ENCODE data around the gene SSTR5.
"Not testable (repeated sequence)": the region's sequence is repeated elsewhere in the genome, so short reads cannot be mapped to it uniquely, and the experiment has no call there.

SSTR5 gene

DNA sequence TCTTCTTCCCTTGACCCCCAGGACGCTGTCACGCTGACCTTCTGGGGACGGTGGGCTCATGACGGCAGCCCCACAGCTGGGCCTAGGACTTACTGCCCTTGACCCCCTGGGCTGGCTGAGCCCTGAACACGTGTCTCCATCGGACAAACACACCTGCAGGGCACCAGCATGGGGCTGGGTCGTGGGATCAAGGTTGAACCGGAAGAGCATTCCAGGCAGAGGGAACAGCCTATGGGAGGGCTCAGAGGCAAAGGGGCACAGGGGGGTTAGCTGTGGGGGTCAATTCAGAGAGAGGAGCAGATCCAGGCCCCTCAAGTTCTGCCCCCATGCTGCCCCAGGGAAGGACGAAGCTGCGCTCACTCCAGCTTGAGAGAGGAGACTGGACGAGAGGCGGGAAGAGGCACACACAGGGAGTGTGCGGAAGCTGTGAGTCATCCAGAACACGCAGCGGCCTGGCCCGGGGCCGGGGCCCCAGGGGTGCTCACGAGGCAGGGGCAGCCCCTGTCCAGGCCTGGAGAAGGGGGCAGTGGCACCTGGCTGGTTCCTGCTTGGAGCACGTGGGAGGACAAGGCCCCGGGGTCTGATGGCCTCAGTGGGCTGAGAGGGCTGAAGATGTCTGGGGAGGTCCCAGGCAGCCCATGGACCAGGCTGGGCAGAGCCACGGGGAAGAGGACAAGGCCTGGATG is 9.9 kb downstream of the SSTR5 start:
- no peaks in the 10 kb centered on the region for H3K4me1 ChIP-seq (ENCODE audit: insufficient read depth, low read length)
- TF ChIP-seq, protein P1, sequence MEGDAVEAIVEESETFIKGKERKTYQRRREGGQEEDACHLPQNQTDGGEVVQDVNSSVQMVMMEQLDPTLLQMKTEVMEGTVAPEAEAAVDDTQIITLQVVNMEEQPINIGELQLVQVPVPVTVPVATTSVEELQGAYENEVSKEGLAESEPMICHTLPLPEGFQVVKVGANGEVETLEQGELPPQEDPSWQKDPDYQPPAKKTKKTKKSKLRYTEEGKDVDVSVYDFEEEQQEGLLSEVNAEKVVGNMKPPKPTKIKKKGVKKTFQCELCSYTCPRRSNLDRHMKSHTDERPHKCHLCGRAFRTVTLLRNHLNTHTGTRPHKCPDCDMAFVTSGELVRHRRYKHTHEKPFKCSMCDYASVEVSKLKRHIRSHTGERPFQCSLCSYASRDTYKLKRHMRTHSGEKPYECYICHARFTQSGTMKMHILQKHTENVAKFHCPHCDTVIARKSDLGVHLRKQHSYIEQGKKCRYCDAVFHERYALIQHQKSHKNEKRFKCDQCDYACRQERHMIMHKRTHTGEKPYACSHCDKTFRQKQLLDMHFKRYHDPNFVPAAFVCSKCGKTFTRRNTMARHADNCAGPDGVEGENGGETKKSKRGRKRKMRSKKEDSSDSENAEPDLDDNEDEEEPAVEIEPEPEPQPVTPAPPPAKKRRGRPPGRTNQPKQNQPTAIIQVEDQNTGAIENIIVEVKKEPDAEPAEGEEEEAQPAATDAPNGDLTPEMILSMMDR (IDR thresholded peaks at IDR 0.05; ENCODE audit: borderline replicate concordance, extremely low read depth, low read length, poor library complexity, severe bottlenecking) = no peak
- no peak for TF ChIP-seq EZH2 (IDR thresholded peaks at IDR 0.05; ENCODE audit: borderline replicate concordance, low read depth, low read length, severe bottlenecking)
- no peaks in the 10 kb centered on the region for H4K20me1 ChIP-seq (ENCODE audit: insufficient read depth, low read length)
- ATAC-seq (ENCODE audit: insufficient read depth, low read depth) = no peak
- H3K9me3 ChIP-seq (ENCODE audit: insufficient read depth, low read length, severe bottlenecking) = peaks cover 13% of the 10 kb centered on the region
- no peaks in the 10 kb centered on the region for H3K36me3 ChIP-seq (ENCODE audit: insufficient read depth, low read length)
- no peak overlapping the region for H3K27ac ChIP-seq (ENCODE audit: low read length)
- no peak overlapping the region for H3K4me2 ChIP-seq (ENCODE audit: insufficient read depth, low read length)
- DNase-seq = no peak
- no peaks in the 10 kb centered on the region for H3K79me2 ChIP-seq (ENCODE audit: insufficient read depth, low read length)
- H2AFZ ChIP-seq (ENCODE audit: low read depth, low read length) = no peak overlapping the region
- no peaks in the 10 kb centered on the region for H3K27me3 ChIP-seq (ENCODE audit: insufficient read depth, low read length, poor library complexity)
- no peak overlapping the region for H3K9ac ChIP-seq (ENCODE audit: low read depth, low read length)
- no peak overlapping the region for H3K4me3 ChIP-seq (ENCODE audit: low read depth in 1 of 2, low read length in 2 of 2)

DNA sequence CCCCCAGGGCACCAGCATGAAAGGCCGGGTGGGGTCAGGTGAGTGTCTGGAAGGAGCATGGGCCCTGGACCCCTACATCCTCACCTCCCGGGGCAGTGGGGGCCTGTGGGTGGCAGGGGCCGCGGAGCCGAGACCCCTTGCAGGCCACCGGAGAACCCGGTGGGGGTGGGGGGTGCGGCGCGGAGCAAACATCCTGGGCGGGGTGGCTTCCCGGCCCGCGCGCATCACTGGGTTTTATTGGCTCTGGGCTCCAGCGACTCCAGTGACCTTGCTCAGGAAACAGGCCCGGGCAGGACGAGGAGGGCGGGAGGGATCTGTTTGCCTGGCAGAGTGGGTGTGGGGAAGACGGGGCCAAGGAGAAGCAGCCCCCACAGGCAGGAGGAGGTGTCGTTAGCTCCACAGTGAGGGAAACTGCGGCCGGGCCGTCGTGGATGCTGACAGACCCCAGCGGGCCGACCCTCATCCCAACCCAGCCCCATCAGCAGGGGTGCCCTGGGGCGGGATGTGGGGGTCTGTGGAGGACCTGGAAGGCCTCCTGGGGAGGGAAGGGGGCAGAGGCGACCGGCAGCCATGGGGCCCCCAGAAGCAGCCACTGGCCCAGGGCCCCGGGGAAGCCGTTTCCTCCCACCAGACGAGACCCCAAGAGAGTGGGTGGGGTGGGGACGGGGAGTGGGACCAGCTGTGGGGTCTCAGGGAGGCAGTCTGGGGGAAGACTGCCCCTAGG is 10.6 kb downstream of the SSTR5 start:
- peaks cover 13% of the 10 kb centered on the region for H3K9me3 ChIP-seq (ENCODE audit: insufficient read depth, low read length, severe bottlenecking)
- no peak for ATAC-seq (ENCODE audit: insufficient read depth, low read depth)
- no peak for DNase-seq
- no peak for TF ChIP-seq EZH2 (IDR thresholded peaks at IDR 0.05; ENCODE audit: borderline replicate concordance, low read depth, low read length, severe bottlenecking)
- TF ChIP-seq, protein P1 (IDR thresholded peaks at IDR 0.05; ENCODE audit: borderline replicate concordance, extremely low read depth, low read length, poor library complexity, severe bottlenecking) = no peak
- no peaks in the 10 kb centered on the region for H3K27me3 ChIP-seq (ENCODE audit: insufficient read depth, low read length, poor library complexity)
- no peak overlapping the region for H3K9ac ChIP-seq (ENCODE audit: low read depth, low read length)
- no peaks in the 10 kb centered on the region for H3K36me3 ChIP-seq (ENCODE audit: insufficient read depth, low read length)
- H3K4me2 ChIP-seq (ENCODE audit: insufficient read depth, low read length) = no peak overlapping the region
- H3K4me1 ChIP-seq (ENCODE audit: insufficient read depth, low read length) = no peaks in the 10 kb centered on the region
- H3K27ac ChIP-seq (ENCODE audit: low read length) = no peak overlapping the region
- H4K20me1 ChIP-seq (ENCODE audit: insufficient read depth, low read length) = no peaks in the 10 kb centered on the region
- H2AFZ ChIP-seq (ENCODE audit: low read depth, low read length) = no peak overlapping the region
- H3K79me2 ChIP-seq (ENCODE audit: insufficient read depth, low read length) = no peaks in the 10 kb centered on the region
- no peak overlapping the region for H3K4me3 ChIP-seq (ENCODE audit: low read depth in 1 of 2, low read length in 2 of 2)

DNA sequence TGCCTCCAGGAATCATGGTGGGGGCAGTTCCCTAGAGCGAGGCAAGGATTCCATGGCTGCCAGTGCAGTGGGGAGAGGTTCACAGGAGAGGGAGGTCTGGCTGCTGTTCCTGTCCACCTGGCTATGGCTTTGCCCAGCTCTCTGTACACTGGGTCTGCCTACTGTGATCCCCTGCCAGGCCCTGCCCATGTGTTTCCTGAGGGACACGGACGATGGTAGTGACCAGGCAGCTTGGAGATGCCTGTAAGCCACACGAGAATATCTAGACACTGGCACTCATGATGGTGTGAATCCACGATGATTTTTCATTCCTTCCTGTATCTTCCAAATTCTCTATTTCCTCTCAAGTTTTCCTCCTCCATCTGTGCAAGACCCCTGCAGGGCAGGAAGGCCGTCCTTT is 12.4 kb downstream of the SSTR5 start:
- ATAC-seq (ENCODE audit: insufficient read depth, low read depth) = no peak
- H3K4me2 ChIP-seq (ENCODE audit: insufficient read depth, low read length) = no peak overlapping the region
- H3K4me3 ChIP-seq (ENCODE audit: low read depth in 1 of 2, low read length in 2 of 2) = no peak overlapping the region
- TF ChIP-seq, protein P1 (IDR thresholded peaks at IDR 0.05; ENCODE audit: borderline replicate concordance, extremely low read depth, low read length, poor library complexity, severe bottlenecking) = no peak
- TF ChIP-seq EZH2 (IDR thresholded peaks at IDR 0.05; ENCODE audit: borderline replicate concordance, low read depth, low read length, severe bottlenecking) = no peak
- H3K27me3 ChIP-seq (ENCODE audit: insufficient read depth, low read length, poor library complexity) = no peaks in the 10 kb centered on the region
- H4K20me1 ChIP-seq (ENCODE audit: insufficient read depth, low read length) = no peaks in the 10 kb centered on the region
- H3K4me1 ChIP-seq (ENCODE audit: insufficient read depth, low read length) = no peaks in the 10 kb centered on the region
- no peak overlapping the region for H2AFZ ChIP-seq (ENCODE audit: low read depth, low read length)
- H3K9me3 ChIP-seq (ENCODE audit: insufficient read depth, low read length, severe bottlenecking) = peaks cover 13% of the 10 kb centered on the region
- no peaks in the 10 kb centered on the region for H3K36me3 ChIP-seq (ENCODE audit: insufficient read depth, low read length)
- H3K9ac ChIP-seq (ENCODE audit: low read depth, low read length) = no peak overlapping the region
- DNase-seq = no peak
- H3K27ac ChIP-seq (ENCODE audit: low read length) = no peak overlapping the region
- no peaks in the 10 kb centered on the region for H3K79me2 ChIP-seq (ENCODE audit: insufficient read depth, low read length)

DNA sequence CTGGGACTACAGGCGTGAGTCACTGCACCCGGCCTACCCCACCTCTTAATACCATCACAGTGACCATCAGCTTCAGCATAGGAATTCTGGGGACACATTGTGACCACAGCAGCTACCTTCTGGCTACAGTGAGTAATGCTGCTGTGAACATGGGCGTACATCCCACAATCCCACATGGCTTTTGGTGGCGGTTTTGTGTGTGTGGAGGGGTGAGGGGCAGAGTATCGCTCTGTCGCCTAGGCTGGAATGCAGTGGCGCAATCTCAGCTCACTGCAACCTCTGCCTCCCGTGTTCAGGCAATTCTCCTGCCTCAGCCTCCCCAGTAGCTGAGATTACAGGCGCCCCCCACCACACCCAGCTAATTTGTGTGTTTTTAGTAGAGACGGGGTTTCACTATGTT is 13.9 kb downstream of the SSTR5 start:
- not testable (repeated sequence) for H2AFZ ChIP-seq (ENCODE audit: low read depth, low read length); H3K79me2 ChIP-seq (ENCODE audit: insufficient read depth, low read length); H3K9ac ChIP-seq (ENCODE audit: low read depth, low read length); H4K20me1 ChIP-seq (ENCODE audit: insufficient read depth, low read length); H3K27me3 ChIP-seq (ENCODE audit: insufficient read depth, low read length, poor library complexity); H3K27ac ChIP-seq (ENCODE audit: low read length); H3K4me1 ChIP-seq (ENCODE audit: insufficient read depth, low read length); H3K4me3 ChIP-seq (ENCODE audit: low read depth in 1 of 2, low read length in 2 of 2); H3K4me2 ChIP-seq (ENCODE audit: insufficient read depth, low read length); H3K36me3 ChIP-seq (ENCODE audit: insufficient read depth, low read length); DNase-seq; ATAC-seq (ENCODE audit: insufficient read depth, low read depth)
- peaks cover 13% of the 10 kb centered on the region for H3K9me3 ChIP-seq (ENCODE audit: insufficient read depth, low read length, severe bottlenecking)

All from DND-41 (cell line).